Tibial artery (tissue), 4 donors: ENCODE measurements around the gene GRK4.

Source experiments
- DNase-seq, 2 donors: peaks; one replicate each; pipeline ENCODE4 v3.0.0-alpha.2; 2019
- H3K27ac ChIP-seq, 2 donors: fragments of 200-600 bp; sonication (generic) in 1 of 2; 1 replicate in 1 of 2; 2 replicates in 1 of 2; pipeline ENCODE4 v1.5.1; 2018 to 2019; ENCODE audit warnings: mild to moderate bottlenecking in 1 of 2
- H3K27me3 ChIP-seq, 2 donors: fragments of 200-600 bp; sonication (generic) in 1 of 2; one replicate each; pipeline versions ENCODE4 v1.5.1 to v1.6.0; 2016 to 2019
- H3K36me3 ChIP-seq, 3 donors: fragments of 200-600 bp; sonication (generic) in 2 of 3; one replicate each; pipeline ENCODE4 v1.5.1; 2016 to 2019; ENCODE audit warnings: mild to moderate bottlenecking in 2 of 3
- H3K4me1 ChIP-seq, 4 donors: fragments of 200-600 bp; sonication (generic) in 2 of 4; 1 replicate in 3 of 4; 2 replicates in 1 of 4; pipeline ENCODE4 v1.5.1; 2016 to 2019
- H3K4me3 ChIP-seq, 2 donors: fragments of 200-600 bp; sonication (generic) in 1 of 2; 1 replicate in 1 of 2; 2 replicates in 1 of 2; pipeline ENCODE4 v1.5.1; 2018 to 2019; ENCODE audit warnings: mild to moderate bottlenecking in 2 of 2
- H3K9me3 ChIP-seq, 3 donors: fragments of 200-600 bp; sonication (generic) in 1 of 3; one replicate each; pipeline ENCODE4 v1.5.1; 2016 to 2019
- CTCF ChIP-seq, 2 experiments: fragments of 200-600 bp in 1 of 2; fragments of 450-650 bp in 1 of 2; IDR thresholded peaks; one replicate each; pipeline ENCODE4 v1.5.1; 2017 to 2019; ENCODE audit warnings: antibody characterized with exemption in 2 of 2, mild to moderate bottlenecking in 1 of 2, moderate library complexity in 1 of 2
- intact Hi-C: fragments of 100-400 bp; cut with DNase I; formaldehyde crosslinking; loops from one replicate; pipeline ENCODE4 v1.15.0; 2023; ENCODE audit warnings: low total_unique reads

GRK4 gene

GRCh38 chr4:3010577-3010976, 47.2 kb downstream of the GRK4 start:
- intact Hi-C loops: no loop called here
- no peak for TF ChIP-seq CTCF (IDR thresholded peaks at IDR 0.05)
- H3K27me3 ChIP-seq: no peaks in the 10 kb centered on the region
- no peaks in the 10 kb centered on the region for H3K9me3 ChIP-seq
- H3K36me3 ChIP-seq: no peaks in the 10 kb centered on the region
- DNase-seq: no peak
- peaks cover 0 to 12% (median 0%) of the 10 kb centered on the region in 4 donors for H3K4me1 ChIP-seq
- H3K4me3 ChIP-seq: no peak overlapping the region
- H3K27ac ChIP-seq: no peak overlapping the region

GRCh38 chr4:3010998-3011397, 47.6 kb downstream of the GRK4 start:
- H3K9me3 ChIP-seq: no peaks in the 10 kb centered on the region
- no peaks in the 10 kb centered on the region for H3K36me3 ChIP-seq
- H3K27me3 ChIP-seq: no peaks in the 10 kb centered on the region
- H3K27ac ChIP-seq: no peak overlapping the region
- H3K4me1 ChIP-seq: peaks cover 0 to 12% (median 0%) of the 10 kb centered on the region in 4 donors
- TF ChIP-seq CTCF (IDR thresholded peaks at IDR 0.05): no peak
- intact Hi-C loops: no loop called here
- H3K4me3 ChIP-seq: no peak overlapping the region
- peak in 1 of 2 donors; percentile 41 for DNase-seq

- H3K27ac ChIP-seq: no peak overlapping the region
- intact Hi-C loops: no loop called here
Observed at GRCh38 chr4:3011456-3012220, 48.3 kb downstream of the GRK4 start.

GRCh38 chr4:3013323-3013722, 50.0 kb downstream of the GRK4 start:
- H3K9me3 ChIP-seq: no peaks in the 10 kb centered on the region
- intact Hi-C loops: no loop called here
- DNase-seq: no peak
- no peaks in the 10 kb centered on the region for H3K36me3 ChIP-seq
- H3K4me1 ChIP-seq: peaks cover 0 to 12% (median 0%) of the 10 kb centered on the region in 4 donors
- no peaks in the 10 kb centered on the region for H3K27me3 ChIP-seq
- H3K4me3 ChIP-seq: no peak overlapping the region
- TF ChIP-seq CTCF (IDR thresholded peaks at IDR 0.05): no peak
- H3K27ac ChIP-seq: no peak overlapping the region

More at GRCh38 chr4:3011456-3012220, 48.3 kb downstream of the GRK4 start:
- Histone ChIP-seq H3K36me3 (no peaks in the 10 kb centered on the region), H3K4me1 (peaks cover 0 to 12% (median 0%) of the 10 kb centered on the region in 4 donors), H3K4me3 (no peak overlapping the region), H3K27me3 (no peaks in the 10 kb centered on the region), H3K9me3 (no peaks in the 10 kb centered on the region)
- no peak for TF ChIP-seq CTCF (IDR thresholded peaks at IDR 0.05)
- no peak for DNase-seq

- Histone ChIP-seq H3K27ac (no peak overlapping the region), H3K36me3 (no peaks in the 10 kb centered on the region), H3K4me3 (no peak overlapping the region), H3K9me3 (no peaks in the 10 kb centered on the region), H3K27me3 (no peaks in the 10 kb centered on the region), H3K4me1 (peaks cover 0 to 12% (median 0%) of the 10 kb centered on the region in 4 donors)
- intact Hi-C loops: no loop called here
- TF ChIP-seq CTCF (IDR thresholded peaks at IDR 0.05): no peak
- no peak for DNase-seq
Observed at GRCh38 chr4:3013839-3014350, 50.5 kb downstream of the GRK4 start.
